Upper lobe of left lung (tissue), 6 donors: ENCODE results near the gene DNAJB8. TPM values are rescaled to one million over a fixed set of nuclear protein-coding genes. Genes with fewer than 3 reads are reported as not detected.

Experiments
- ATAC-seq, 2 donors: fragments of 200-7000 bp; cut with Tn5 transposase; one replicate each; pipeline ENCODE4 v1.9.1; 2022; ENCODE audit warnings: mild to moderate bottlenecking in 2 of 2, moderate library complexity in 2 of 2; ENCODE audit not compliant: low FRiP score in 2 of 2
- DNase-seq, 2 donors: peaks; one replicate each; pipeline ENCODE4 v3.0.0-alpha.2; 2019 to 2020
- H3K27ac ChIP-seq, 4 donors: fragments of 200-600 bp; sonication (generic); one replicate each; pipeline ENCODE4 v1.5.1; 2016 to 2019
- H3K27me3 ChIP-seq, 4 donors: fragments of 200-600 bp; sonication (generic); one replicate each; pipeline ENCODE4 v1.5.1; 2017 to 2019
- H3K36me3 ChIP-seq, 4 donors: fragments of 200-600 bp; sonication (generic); one replicate each; pipeline ENCODE4 v1.5.1; 2016 to 2019
- H3K4me1 ChIP-seq, 4 donors: fragments of 200-600 bp; sonication (generic); one replicate each; pipeline ENCODE4 v1.5.1; 2018 to 2019
- H3K4me3 ChIP-seq, 4 donors: fragments of 200-600 bp; sonication (generic); one replicate each; pipeline ENCODE4 v1.5.1; 2017 to 2019; ENCODE audit warnings: mild to moderate bottlenecking in 2 of 4, moderate library complexity in 1 of 4
- H3K9me3 ChIP-seq, 4 donors: fragments of 200-600 bp; sonication (generic); one replicate each; pipeline ENCODE4 v1.5.1; 2018 to 2019
- EP300 ChIP-seq, 4 donors: sonication (generic); formaldehyde crosslinking; IDR thresholded peaks; one replicate each; pipeline ENCODE4 v1.5.1; 2017; ENCODE audit warnings: antibody characterized with exemption in 4 of 4, control low read depth in 2 of 4
- POLR2A ChIP-seq, 4 donors: fragments of 450-650 bp; IDR thresholded peaks; one replicate each; pipeline ENCODE4 v1.5.1; 2016 to 2017; ENCODE audit warnings: antibody characterized with exemption in 4 of 4, mild to moderate bottlenecking in 2 of 4
- POLR2AphosphoS5 ChIP-seq, 2 donors: sonication (generic); formaldehyde crosslinking; IDR thresholded peaks; one replicate each; pipeline ENCODE4 v1.5.1; 2017; ENCODE audit warnings: antibody characterized with exemption in 2 of 2
- WGBS, 2 donors: methylation state at CpG; one replicate each; pipeline ENCODE4 v1.1.5; 2017 to 2018; 5-methylcytosine and 5-hydroxymethylcytosine counted together
- total RNA-seq, 6 donors: library from RNA; depleted of rRNA in 4 of 6; stranded (reverse); fragments of >200 nt in 4 of 6; gene quantifications; one replicate each; pipeline versions ENCODE4 v1.1.0 to v1.2.1, GENCODE V29; 2016 to 2021
- TF ChIP-seq, protein P1 (sequence below), 6 experiments: fragments of 450-650 bp in 4 of 6; fragments of 200-600 bp in 2 of 6; sonication (generic) in 2 of 6; IDR thresholded peaks; one replicate each; pipeline ENCODE4 v1.5.1; 2016 to 2019; ENCODE audit warnings: antibody characterized with exemption in 6 of 6
- donor health status: DM: no; HTN: no; CAD: no; lungs with moderate emphysema.
- donor health status: DM: no; HTN: yes; CAD: no; lungs with severe emphysema.

DNAJB8 gene
- total RNA-seq, 6 donors from 2014 or later: not detected

DNA sequence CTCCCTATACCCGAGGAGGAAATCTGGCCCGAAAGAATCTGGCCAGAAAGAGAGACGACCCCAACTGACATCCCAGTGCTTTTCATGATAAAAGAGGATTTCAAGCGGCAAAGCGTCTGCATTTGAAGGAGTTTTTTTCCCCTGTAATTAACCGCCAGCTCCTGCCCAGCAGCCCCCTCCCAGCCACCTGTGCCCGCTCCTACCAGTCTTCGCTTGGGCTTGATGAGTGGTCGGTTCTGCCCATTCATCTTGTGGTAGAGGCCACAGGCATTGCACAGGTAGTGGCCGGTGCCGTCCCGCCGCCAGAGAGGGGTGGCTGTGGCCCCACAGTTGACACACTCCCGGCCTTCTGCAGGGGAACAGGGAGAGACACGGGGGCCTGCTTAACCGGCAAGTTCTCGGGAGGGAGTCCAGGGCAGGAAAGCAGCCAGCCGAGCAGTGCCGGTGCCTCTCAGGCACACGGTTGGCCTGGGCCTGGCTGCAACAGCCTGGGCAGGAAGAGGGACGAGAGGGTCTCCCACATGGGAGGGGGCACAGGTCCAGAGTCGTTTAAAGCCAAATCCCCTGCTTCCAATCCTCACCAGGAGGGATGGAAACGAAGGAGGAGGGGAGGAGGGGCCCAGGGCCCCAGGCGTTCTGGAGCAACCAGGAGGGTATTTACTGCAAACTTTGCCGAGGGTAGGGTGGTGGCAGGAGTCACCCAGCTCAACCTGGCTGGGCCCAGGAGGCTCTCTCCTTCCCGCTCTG is 17.1 kb upstream of the DNAJB8 start:
- Histone ChIP-seq H3K27me3 (peaks cover 0 to 75% (median 40%) of the 10 kb centered on the region in 4 donors), H3K36me3 (peaks cover 0 to 52% (median 3%) of the 10 kb centered on the region in 4 donors), H3K4me3 (peak overlapping the region; percentile 27 to 69 (median 58)), H3K4me1 (peaks cover 43 to 58% (median 50%) of the 10 kb centered on the region in 4 donors), H3K27ac (peak overlapping the region; percentile 79 to 94 (median 90)), H3K9me3 (no peaks in the 10 kb centered on the region)
- no peak for TF ChIP-seq EP300 (IDR thresholded peaks at IDR 0.05)
- TF ChIP-seq POLR2A (IDR thresholded peaks at IDR 0.05): no peak
- TF ChIP-seq, protein P1, sequence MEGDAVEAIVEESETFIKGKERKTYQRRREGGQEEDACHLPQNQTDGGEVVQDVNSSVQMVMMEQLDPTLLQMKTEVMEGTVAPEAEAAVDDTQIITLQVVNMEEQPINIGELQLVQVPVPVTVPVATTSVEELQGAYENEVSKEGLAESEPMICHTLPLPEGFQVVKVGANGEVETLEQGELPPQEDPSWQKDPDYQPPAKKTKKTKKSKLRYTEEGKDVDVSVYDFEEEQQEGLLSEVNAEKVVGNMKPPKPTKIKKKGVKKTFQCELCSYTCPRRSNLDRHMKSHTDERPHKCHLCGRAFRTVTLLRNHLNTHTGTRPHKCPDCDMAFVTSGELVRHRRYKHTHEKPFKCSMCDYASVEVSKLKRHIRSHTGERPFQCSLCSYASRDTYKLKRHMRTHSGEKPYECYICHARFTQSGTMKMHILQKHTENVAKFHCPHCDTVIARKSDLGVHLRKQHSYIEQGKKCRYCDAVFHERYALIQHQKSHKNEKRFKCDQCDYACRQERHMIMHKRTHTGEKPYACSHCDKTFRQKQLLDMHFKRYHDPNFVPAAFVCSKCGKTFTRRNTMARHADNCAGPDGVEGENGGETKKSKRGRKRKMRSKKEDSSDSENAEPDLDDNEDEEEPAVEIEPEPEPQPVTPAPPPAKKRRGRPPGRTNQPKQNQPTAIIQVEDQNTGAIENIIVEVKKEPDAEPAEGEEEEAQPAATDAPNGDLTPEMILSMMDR (IDR thresholded peaks at IDR 0.05): no peak
- no peak for TF ChIP-seq POLR2AphosphoS5 (IDR thresholded peaks at IDR 0.05)
- ATAC-seq: no peak
- peak in 1 of 2 donors; percentile 76 for DNase-seq
- WGBS, 2 donors: 9 to 10% methylated on average over 14 to 25 of the region's 26 CpGs

DNA sequence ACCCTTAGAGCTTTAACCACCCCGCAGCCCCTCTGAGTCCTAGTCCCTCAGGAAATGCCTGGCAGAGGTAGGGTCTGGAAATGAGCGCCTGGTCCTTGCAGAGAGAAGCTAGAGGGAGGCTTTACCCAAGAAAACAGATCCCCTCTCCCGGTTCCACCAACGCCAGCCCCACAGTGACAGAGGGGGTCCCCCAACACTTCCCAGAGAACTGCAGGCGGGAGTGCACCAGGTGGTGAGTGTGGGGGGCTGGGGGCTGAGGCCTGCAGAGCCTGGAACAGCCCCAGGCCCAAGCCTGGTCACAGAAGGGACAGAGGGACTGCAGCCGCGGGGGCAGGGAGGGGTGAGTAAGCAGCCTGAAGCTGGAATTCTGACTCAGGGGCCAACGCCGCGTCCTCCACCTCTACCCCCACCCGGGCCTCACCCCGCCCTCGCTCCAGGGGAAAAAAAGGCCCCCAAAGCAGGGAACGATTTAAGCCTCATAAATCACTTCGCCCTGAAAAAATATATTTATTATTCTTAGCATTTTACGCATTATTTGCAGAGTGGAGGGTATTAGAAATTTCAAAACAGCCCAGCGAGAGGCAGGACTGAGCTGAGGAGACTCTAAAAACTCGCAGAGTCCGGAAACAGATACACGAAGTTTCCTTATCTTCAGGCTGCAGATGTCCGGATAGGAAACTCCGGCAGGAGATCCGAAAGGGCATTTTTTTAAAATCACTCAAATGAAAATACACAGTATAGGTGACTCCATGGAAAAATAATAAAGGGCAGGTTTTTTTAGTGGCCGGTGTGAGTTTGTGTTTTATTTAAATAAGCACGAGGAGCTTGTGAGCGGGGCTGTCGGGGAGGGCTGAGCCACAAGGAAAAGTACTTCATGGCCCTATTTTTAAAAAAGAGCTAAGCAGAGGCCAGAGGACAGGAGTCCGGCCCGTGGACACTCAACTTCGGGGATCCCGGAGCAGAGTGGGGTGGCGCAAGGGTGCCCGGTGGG is 16.3 kb upstream of the DNAJB8 start:
- ATAC-seq (no peak), DNase-seq (no peak)
- peaks cover 34 to 49% (median 41%) of the 10 kb centered on the region in 4 donors for H3K4me1 ChIP-seq
- H3K27ac ChIP-seq: peak overlapping the region; percentile 79 to 94 (median 90)
- TF ChIP-seq POLR2AphosphoS5 (IDR thresholded peaks at IDR 0.05) (peak in 1 of 2 donors; percentile 50), EP300 (IDR thresholded peaks at IDR 0.05) (peak in 2 of 4 donors; percentile 14 to 55)
- TF ChIP-seq, protein P1 (IDR thresholded peaks at IDR 0.05): no peak
- WGBS, 2 donors: 5 to 11% methylated on average over 29 to 33 of the region's 33 CpGs
- H3K27me3 ChIP-seq: peaks cover 0 to 67% (median 33%) of the 10 kb centered on the region in 4 donors
- peaks cover 0 to 52% (median 3%) of the 10 kb centered on the region in 4 donors for H3K36me3 ChIP-seq
- H3K4me3 ChIP-seq: peak overlapping the region; percentile 27 to 69 (median 58)
- H3K9me3 ChIP-seq: no peaks in the 10 kb centered on the region

DNA sequence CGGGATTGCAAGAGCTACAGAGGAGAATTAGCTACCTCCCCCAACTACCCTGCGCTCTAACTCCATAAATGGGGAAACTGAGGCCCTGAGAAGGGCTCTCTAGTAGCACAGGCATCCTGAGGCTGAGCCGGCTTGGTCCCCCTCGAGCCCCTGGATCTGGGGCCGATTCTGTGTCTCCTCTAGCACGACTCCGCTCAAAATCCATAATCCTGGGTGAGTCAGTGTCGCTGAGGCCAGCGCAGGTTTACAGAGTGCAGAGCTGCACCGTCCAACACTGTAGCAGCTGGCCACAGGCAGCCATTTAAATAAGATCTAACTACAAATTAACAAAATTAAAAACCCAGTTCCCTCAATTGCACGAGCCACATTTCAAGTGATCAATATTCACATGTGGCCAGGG is 15.5 kb upstream of the DNAJB8 start:
- no peak for TF ChIP-seq POLR2AphosphoS5 (IDR thresholded peaks at IDR 0.05)
- TF ChIP-seq, protein P1 (IDR thresholded peaks at IDR 0.05): no peak
- no peak for TF ChIP-seq EP300 (IDR thresholded peaks at IDR 0.05)
- TF ChIP-seq POLR2A (IDR thresholded peaks at IDR 0.05): no peak
- WGBS, 2 donors: 45 to 51% methylated on average over 3 to 11 of the region's 11 CpGs
- DNase-seq (no peak), ATAC-seq (no peak)
- Histone ChIP-seq H3K36me3 (peaks cover 0 to 52% (median 3%) of the 10 kb centered on the region in 4 donors), H3K4me3 (peak overlapping the region in 2 of 4 donors; percentile 63 to 69), H3K4me1 (peaks cover 27 to 41% (median 34%) of the 10 kb centered on the region in 4 donors), H3K27ac (peak overlapping the region; percentile 53 to 94 (median 90)), H3K27me3 (peaks cover 0 to 59% (median 28%) of the 10 kb centered on the region in 4 donors), H3K9me3 (no peaks in the 10 kb centered on the region)

DNA sequence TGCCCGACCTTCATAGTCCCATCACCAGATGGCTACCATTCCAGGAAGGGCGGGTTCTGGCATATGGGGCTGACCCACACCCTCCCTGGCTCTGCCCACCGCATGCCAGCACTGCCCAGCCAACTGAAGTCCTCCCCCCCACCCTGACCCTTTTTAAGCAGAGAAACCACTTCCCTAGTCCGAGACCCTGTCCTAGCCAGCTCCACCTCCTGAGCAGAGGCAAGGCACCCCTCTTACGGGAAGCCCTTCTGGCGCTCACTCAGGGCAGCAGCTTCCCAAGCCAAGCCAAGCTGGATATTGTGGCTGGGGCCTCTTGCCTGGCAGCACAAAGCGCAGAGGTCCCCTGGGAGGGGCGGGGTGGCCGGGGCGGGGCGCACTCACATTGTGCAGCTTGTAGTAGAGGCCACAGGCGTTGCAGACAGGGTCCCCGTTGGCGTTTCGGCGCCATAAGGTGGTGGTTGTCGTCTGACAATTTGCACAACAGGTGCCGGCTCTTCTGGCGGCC is 14.8 kb upstream of the DNAJB8 start:
- ATAC-seq: no peak
- Histone ChIP-seq H3K9me3 (no peaks in the 10 kb centered on the region), H3K4me1 (peaks cover 20 to 35% (median 27%) of the 10 kb centered on the region in 4 donors), H3K27ac (peak overlapping the region; percentile 53 to 94 (median 90)), H3K36me3 (peaks cover 0 to 48% (median 3%) of the 10 kb centered on the region in 4 donors), H3K27me3 (peaks cover 0 to 52% (median 24%) of the 10 kb centered on the region in 4 donors), H3K4me3 (peak overlapping the region in 2 of 4 donors; percentile 63 to 69)
- no peak for TF ChIP-seq EP300 (IDR thresholded peaks at IDR 0.05)
- TF ChIP-seq POLR2A (IDR thresholded peaks at IDR 0.05): no peak
- TF ChIP-seq, protein P1 (IDR thresholded peaks at IDR 0.05): no peak
- no peak for TF ChIP-seq POLR2AphosphoS5 (IDR thresholded peaks at IDR 0.05)
- WGBS, 2 donors: 30% methylated on average over 6 of the region's 19 CpGs; no CpG with 5 or more reads in 1 of the 2 donors
- peak in 1 of 2 donors; percentile 85 for DNase-seq
